K562 (cell line): ENCODE results near the gene ERC2. TPM values are rescaled to one million over a fixed set of nuclear protein-coding genes. Genes with fewer than 3 reads are reported as not detected.

ENCODE experiments used
- ATAC-seq: fragments of 200-7000 bp; cut with Tn5 transposase; 3 replicates; pipeline ENCODE4 v1.9.1; 2020; ENCODE audit warnings: moderate library complexity
- BruUV-seq: library from RNA; stranded (reverse); fragments of 400-500 nt; replicated peaks from 2 replicates; lab custom pipeline; 2021; lab: Mats Ljungman, UMichigan
- CTCF ChIA-PET: fragments of 300-600 bp; formaldehyde crosslinking; extraction: SDS; loops from one replicate; lab custom pipeline; 2021; ENCODE audit warnings: low intra/inter-chr PET ratio; lab: Yijun Ruan, JAX
- POLR2A ChIA-PET: fragments of 300-600, 350-650 bp; sonication (Branson Sonifier 250); formaldehyde crosslinking; extraction: SDS; loops from one replicate; lab custom pipeline; 2021; ENCODE audit warnings: antibody characterized with exemption, inconsistent platforms; lab: Yijun Ruan, JAX
- DNase-seq, 4 experiments: peaks; one replicate each; pipeline versions ENCODE4 v3.0.0 to v3.0.0-alpha.2; 2011 to 2018; ENCODE audit warnings: low spot score in 3 of 4, mixed read lengths in 3 of 4; ENCODE audit errors: extremely low read depth in 1 of 4
- FAIRE-seq: peaks from 2 replicates; lab custom pipeline; 2011; peaks lifted over from hg19 to GRCh38; lab: Jason Lieb, UNC
- H2AFZ ChIP-seq: 2 replicates; pipeline ENCODE4 v1.6.0; 2011; ENCODE audit warnings: low read depth, low read length, control low read depth, inconsistent platforms
- H3K27ac ChIP-seq: fragments of 200-600 bp; 3 replicates; pipeline ENCODE4 v1.8.0; 2011; ENCODE audit warnings: low read depth, mild to moderate bottlenecking, control low read depth, inconsistent platforms, low read length, moderate library complexity, mixed read lengths; ENCODE audit errors: extremely low read depth
- H3K27me3 ChIP-seq, 2 experiments: fragments of 300-600 bp in 1 of 2; 2 replicates in 1 of 2; 3 replicates in 1 of 2; pipeline versions ENCODE4 v1.6.0 to v1.8.0; 2011; ENCODE audit warnings: inconsistent platforms in 2 of 2, low read length in 2 of 2, mild to moderate bottlenecking in 1 of 2, mixed read lengths in 1 of 2, moderate library complexity in 1 of 2; ENCODE audit not compliant: control insufficient read depth in 2 of 2, insufficient read depth in 2 of 2
- H3K36me3 ChIP-seq: fragments of 300-600 bp; 3 replicates; pipeline ENCODE4 v1.8.0; 2011; ENCODE audit warnings: mild to moderate bottlenecking, low read length, inconsistent platforms; ENCODE audit not compliant: control insufficient read depth, insufficient read depth
- H3K4me1 ChIP-seq, 2 experiments: fragments of 200-600 bp in 1 of 2; replicated peaks in 1 of 2; 2 replicates in 1 of 2; 3 replicates in 1 of 2; pipeline versions ENCODE4 v1.5.1 to v1.8.0; 2011; ENCODE audit warnings: inconsistent platforms in 2 of 2, low read length in 2 of 2, mild to moderate bottlenecking in 1 of 2, mixed read lengths in 1 of 2, moderate library complexity in 1 of 2; ENCODE audit not compliant: control insufficient read depth in 2 of 2, insufficient read depth in 2 of 2
- H3K4me2 ChIP-seq: 2 replicates; pipeline ENCODE4 v1.6.1; 2011; ENCODE audit warnings: low read length, control low read depth, inconsistent platforms, mixed read lengths; ENCODE audit not compliant: insufficient read depth
- H3K4me3 ChIP-seq: fragments of 200-600 bp; sonication (generic), shearing (Covaris generic); 2 replicates; pipeline ENCODE4 v1.5.1; 2016; ENCODE audit warnings: control low read depth, inconsistent platforms
- H3K79me2 ChIP-seq: fragments of 200-600 bp; 3 replicates; pipeline ENCODE4 v1.8.0; 2011; ENCODE audit warnings: low read length, inconsistent platforms; ENCODE audit not compliant: control insufficient read depth, insufficient read depth
- H3K9ac ChIP-seq, 2 experiments: 2 replicates each; pipeline versions ENCODE4 v1.6.0 to v1.6.1; 2011; ENCODE audit warnings: low read depth in 2 of 2, low read length in 2 of 2, control low read depth in 1 of 2, inconsistent platforms in 1 of 2, mild to moderate bottlenecking in 1 of 2, mixed read lengths in 1 of 2; ENCODE audit not compliant: insufficient read depth in 1 of 2
- H3K9me1 ChIP-seq: one replicate; pipeline ENCODE4 v1.6.0; 2011; ENCODE audit warnings: inconsistent platforms, mild to moderate bottlenecking, low read length, moderate library complexity; ENCODE audit not compliant: control insufficient read depth, insufficient read depth
- H3K9me3 ChIP-seq: replicated peaks from 2 replicates; pipeline ENCODE4 v1.5.1; 2011; ENCODE audit warnings: low read depth, low read length, inconsistent platforms; ENCODE audit not compliant: control insufficient read depth, insufficient read depth
- H4K20me1 ChIP-seq: replicated peaks from 2 replicates; pipeline ENCODE4 v1.6.1; 2011; ENCODE audit warnings: low read length, inconsistent platforms, mixed read lengths; ENCODE audit not compliant: control insufficient read depth, insufficient read depth
- BRF1 ChIP-seq: IDR thresholded peaks from 3 replicates; pipeline ENCODE4 v1.6.1; 2011; ENCODE audit warnings: borderline replicate concordance, mild to moderate bottlenecking; ENCODE audit not compliant: insufficient read length; ENCODE audit errors: extremely low read depth
- CSDE1 ChIP-seq, 2 experiments: fragments of 450-650 bp; IDR thresholded peaks; 2 replicates each; pipeline ENCODE4 v1.6.1; 2016; ENCODE audit warnings: mild to moderate bottlenecking in 1 of 2
- E2F8 ChIP-seq: fragments of 450-650 bp; IDR thresholded peaks from 2 replicates; pipeline ENCODE4 v1.7.1; 2018; ENCODE audit warnings: mild to moderate bottlenecking, low read depth; ENCODE audit not compliant: partially characterized antibody
- FOXK1 ChIP-seq: sonication (generic); formaldehyde crosslinking; IDR thresholded peaks from 2 replicates; pipeline ENCODE4 v1.8.0; 2022; ENCODE audit warnings: missing genetic modification reagents, mild to moderate bottlenecking, borderline replicate concordance
- HNRNPLL ChIP-seq: fragments of 200-400 bp; formaldehyde crosslinking; IDR thresholded peaks from 2 replicates; pipeline ENCODE4 v1.6.1; 2017; ENCODE audit warnings: low read length, low read depth, mild to moderate bottlenecking; ENCODE audit not compliant: poor library complexity, severe bottlenecking
- RAD21 ChIP-seq, 2 experiments: fragments of 250-450 bp in 1 of 2; fragments of 450-650 bp in 1 of 2; sonication (Bioruptor Pico) in 1 of 2; formaldehyde crosslinking in 1 of 2; IDR thresholded peaks in 1 of 2; conservative IDR thresholded peaks in 1 of 2; 2 replicates each; pipeline versions ENCODE4 v1.4.0 to v1.8.0; 2020 to 2022; ENCODE audit warnings: mild to moderate bottlenecking in 2 of 2, moderate library complexity in 1 of 2
- SRF ChIP-seq, 2 experiments: fragments of 250-450, 450-650 bp in 1 of 2; sonication (Bioruptor Pico) in 1 of 2; sonication (generic) in 1 of 2; formaldehyde crosslinking; IDR thresholded peaks; 2 replicates each; pipeline versions ENCODE4 v1.5.0 to v1.5.1; 2020 to 2022; ENCODE audit warnings: mild to moderate bottlenecking in 1 of 2, missing genetic modification reagents in 1 of 2
- ZC3H11A ChIP-seq: IDR thresholded peaks from 2 replicates; pipeline ENCODE4 v1.6.1; 2012; ENCODE audit warnings: low read depth, low read length, improper control_type of control experiment
- ZNF354B ChIP-seq: fragments of 250-450 bp; sonication (Bioruptor Pico); IDR thresholded peaks from 2 replicates; pipeline ENCODE4 v1.4.0; 2020
- ZNF584 ChIP-seq: fragments of 200-800 bp; sonication (Bioruptor generic); IDR thresholded peaks from 2 replicates; pipeline ENCODE4 v1.6.1; 2016; ENCODE audit warnings: low read depth, mild to moderate bottlenecking, missing genetic modification characterization, missing compliant biosample characterization
- WGBS: fragments of 100-300 bp; shearing (Covaris generic); methylation state at CpG from one replicate; pipeline ENCODE4 v1.1.6; 2016; ENCODE audit warnings: low coverage, mixed read lengths; ENCODE audit not compliant: insufficient coverage; ENCODE audit errors: missing lambda C conversion rate; 5-methylcytosine and 5-hydroxymethylcytosine counted together
- in situ Hi-C: fragments of 300-500 bp; cut with MboI; formaldehyde crosslinking; loops from 4 replicates; pipeline ENCODE4 v1.15.0; 2018; ENCODE audit warnings: inconsistent platforms, mixed read lengths
- intact Hi-C: fragments of 100-400 bp; cut with micrococcal nuclease; formaldehyde crosslinking; loops from 2 replicates; pipeline ENCODE4 v1.14.2; 2022
- polyA plus RNA-seq, 8 experiments: library from polyadenylated mRNA; depleted of rRNA in 4 of 8; stranded (reverse) in 5 of 8; unstranded in 3 of 8; fragments of >200 nt; fragmentation: Nextera tagmentation in 2 of 8; fragmentation: Illumina TruSeq in 1 of 8; extraction: Ambion mirVana in 2 of 8; extraction: Trizol in 1 of 8; gene quantifications; 2 replicates each; pipeline versions ENCODE4 v1.2.1 to v1.2.3, GENCODE V29; 2011 to 2014; ENCODE audit warnings: inconsistent platforms in 1 of 8, missing spikeins in 1 of 8
- total RNA-seq, 7 experiments: library from RNA; depleted of rRNA in 6 of 7; stranded (reverse); fragments of >200 nt in 6 of 7; fragmentation: Illumina TruSeq in 2 of 7; extraction: Trizol in 2 of 7; gene quantifications; 2 replicates each; pipeline versions ENCODE4 v1.2.1 to v1.2.3, GENCODE V29; 2011 to 2021; ENCODE audit warnings: low replicate concordance in 1 of 7

Gene ERC2
- total and polyA plus RNA-seq, 9 of the 15 experiments (the other 6 are each of a cell fraction or from before 2014, with no cell fraction given): 0.04 to 0.18 (median 0.07) TPM; not detected in 2

DNA sequence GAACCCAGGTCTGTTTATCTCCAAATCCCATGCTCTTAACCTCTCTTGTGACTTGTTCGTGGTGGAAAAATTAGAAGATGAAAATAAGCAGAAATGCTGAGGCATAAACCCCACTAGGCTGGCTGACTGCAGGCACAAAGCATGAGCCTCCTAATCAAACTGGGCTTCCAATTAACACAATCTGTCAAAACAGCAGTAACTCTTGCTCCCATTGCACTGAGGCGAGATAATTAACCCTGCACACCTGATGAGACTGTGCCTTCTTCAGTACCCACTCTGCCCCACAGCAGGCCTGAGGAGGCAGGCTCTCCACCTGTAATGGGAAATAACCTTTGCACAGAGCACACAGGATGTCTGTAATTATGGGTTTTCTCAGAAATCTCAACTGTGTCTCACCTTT is 696.8 kb downstream of the ERC2 start:
- intact Hi-C loops: no loop called here
- DNase-seq (no peak), FAIRE-seq (no peak)
- TF ChIP-seq ZNF354B (CRISPR knock-in tag) (no peak), E2F8 (no peak), FOXK1 (no peak), CSDE1 (IDR thresholded peaks at IDR 0.05) (no peak), SRF (CRISPR knock-in tag; IDR thresholded peaks at IDR 0.05) (no peak), HNRNPLL (no peak), ZC3H11A (no peak), ZNF584 (CRISPR knock-in tag) (no peak), BRF1 (no peak), RAD21 (CRISPR knock-in tag; conservative IDR thresholded peaks at IDR 0.05 in 1 of 2, IDR thresholded peaks at IDR 0.05 in 1 of 2) (no peak)

More for the DNA sequence above, 696.8 kb downstream of the ERC2 start:
- CTCF ChIA-PET: no interaction called here
- H3K4me2 ChIP-seq: no peak overlapping the region
- WGBS: 0% methylated on average over 2 of the region's 2 CpGs
- ATAC-seq: no peak
- H3K4me1 ChIP-seq: no peaks in the 10 kb centered on the region
- no peaks in the 10 kb centered on the region for H3K27me3 ChIP-seq
- in situ Hi-C loops: no loop called here
- no peaks in the 10 kb centered on the region for H3K79me2 ChIP-seq
- no peak overlapping the region for H3K9ac ChIP-seq
- H3K9me1 ChIP-seq: no peaks in the 10 kb centered on the region
- H4K20me1 ChIP-seq: no peaks in the 10 kb centered on the region
- no peak overlapping the region for H2AFZ ChIP-seq
- no peak overlapping the region for H3K27ac ChIP-seq
- no TSS peak for BruUV-seq
- POLR2A ChIA-PET: no interaction called here
- H3K9me3 ChIP-seq: no peaks in the 10 kb centered on the region
- H3K4me3 ChIP-seq: no peak overlapping the region
- no peaks in the 10 kb centered on the region for H3K36me3 ChIP-seq
